GM19239 (cell line): ENCODE measurements around the gene FBLN2.

Experiments
- DNase-seq: peaks from one replicate; pipeline ENCODE4 v3.0.0; 2011; ENCODE audit warnings: low spot score; ENCODE audit not compliant: insufficient read length
- FAIRE-seq: peaks from 2 replicates; lab custom pipeline; 2011; peaks lifted over from hg19 to GRCh38; lab: Jason Lieb, UNC

FBLN2 gene

GRCh38 chr3:13616359-13616758, 67.4 kb downstream of the FBLN2 start:
- DNase-seq (no peak), FAIRE-seq (no peak)

GRCh38 chr3:13617097-13617738, 68.3 kb downstream of the FBLN2 start:
- FAIRE-seq (no peak), DNase-seq (no peak)

GRCh38 chr3:13617981-13618380, 69.1 kb downstream of the FBLN2 start:
- no peak for FAIRE-seq

GRCh38 chr3:13618836-13619235, 69.9 kb downstream of the FBLN2 start:
- no peak for FAIRE-seq
- no peak for DNase-seq

More at GRCh38 chr3:13617981-13618380, 69.1 kb downstream of the FBLN2 start:
- no peak for DNase-seq

- FAIRE-seq: no peak
- no peak for DNase-seq
These were observed 70.8 kb downstream of the FBLN2 start for GRCh38 chr3:13619661-13620230.

GRCh38 chr3:13620281-13620680, 71.4 kb downstream of the FBLN2 start:
- FAIRE-seq: no peak
- DNase-seq: no peak

GRCh38 chr3:13620776-13621365, 71.9 kb downstream of the FBLN2 start:
- no peak for FAIRE-seq

GRCh38 chr3:13621381-13622221, 72.7 kb downstream of the FBLN2 start:
- FAIRE-seq (no peak), DNase-seq (no peak)

More at GRCh38 chr3:13620776-13621365, 71.9 kb downstream of the FBLN2 start:
- DNase-seq: no peak

GRCh38 chr3:13622356-13622755, 73.4 kb downstream of the FBLN2 start:
- FAIRE-seq (no peak), DNase-seq (no peak)

GRCh38 chr3:13623101-13623654, 74.3 kb downstream of the FBLN2 start:
- DNase-seq (no peak), FAIRE-seq (no peak)

GRCh38 chr3:13624021-13624420, 75.1 kb downstream of the FBLN2 start:
- DNase-seq (no peak), FAIRE-seq (no peak)

GRCh38 chr3:13624671-13625125, 75.8 kb downstream of the FBLN2 start:
- FAIRE-seq (no peak), DNase-seq (no peak)

GRCh38 chr3:13626396-13626795, 77.5 kb downstream of the FBLN2 start:
- FAIRE-seq (no peak), DNase-seq (no peak)

- FAIRE-seq (no peak), DNase-seq (no peak)
These were observed 78.1 kb downstream of the FBLN2 start for GRCh38 chr3:13626915-13627460.

- no peak for DNase-seq
- no peak for FAIRE-seq
These were observed 78.8 kb downstream of the FBLN2 start for GRCh38 chr3:13627681-13628080.

- no peak for FAIRE-seq
These were observed 79.5 kb downstream of the FBLN2 start for GRCh38 chr3:13628432-13628831.

GRCh38 chr3:13628841-13629551, 80.1 kb downstream of the FBLN2 start:
- FAIRE-seq (no peak), DNase-seq (no peak)

More at GRCh38 chr3:13628432-13628831, 79.5 kb downstream of the FBLN2 start:
- no peak for DNase-seq

GRCh38 chr3:13629644-13630043, 80.7 kb downstream of the FBLN2 start:
- DNase-seq: no peak
- FAIRE-seq: no peak

GRCh38 chr3:13631256-13631655, 82.3 kb downstream of the FBLN2 start:
- no peak for DNase-seq
- FAIRE-seq: no peak
